NCI-H1048 (cell line): Measurements from ENCODE around the gene ANKRD7.
"Not testable (repeated sequence)": the region's sequence is repeated elsewhere in the genome, so short reads cannot be mapped to it uniquely, and the experiment has no call there.

Source experiments
- DNase-seq: peaks from one replicate; lab custom pipeline; 2025; lab: John Stamatoyannopoulos, UW

Gene ANKRD7

DNA sequence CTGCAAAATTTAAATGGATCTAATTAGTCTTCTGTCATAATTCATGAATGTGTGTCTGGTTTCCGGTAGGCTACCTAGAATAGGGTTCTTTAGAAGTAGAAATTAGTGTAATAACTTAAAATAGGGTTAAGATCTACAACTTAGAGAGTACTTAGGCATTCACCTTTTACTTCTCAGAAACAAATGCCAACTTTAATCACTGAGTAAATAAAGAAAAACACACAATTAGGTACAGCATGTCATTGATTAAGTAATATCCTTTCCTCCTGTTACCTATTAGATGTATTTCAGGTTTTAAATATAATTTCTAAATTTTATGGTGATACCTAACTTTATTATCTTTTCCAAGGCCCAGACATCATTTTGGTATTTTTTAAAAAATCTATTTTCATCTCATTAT is 9.3 kb downstream of the ANKRD7 start:
- DNase-seq, result no peak

- no peak for DNase-seq
These were observed 14.5 kb downstream of the ANKRD7 start for GRCh38 chr7:118239014-118239413.

- DNase-seq, result not testable (repeated sequence)
These were observed 15.8 kb downstream of the ANKRD7 start for GRCh38 chr7:118240320-118240719.

DNA sequence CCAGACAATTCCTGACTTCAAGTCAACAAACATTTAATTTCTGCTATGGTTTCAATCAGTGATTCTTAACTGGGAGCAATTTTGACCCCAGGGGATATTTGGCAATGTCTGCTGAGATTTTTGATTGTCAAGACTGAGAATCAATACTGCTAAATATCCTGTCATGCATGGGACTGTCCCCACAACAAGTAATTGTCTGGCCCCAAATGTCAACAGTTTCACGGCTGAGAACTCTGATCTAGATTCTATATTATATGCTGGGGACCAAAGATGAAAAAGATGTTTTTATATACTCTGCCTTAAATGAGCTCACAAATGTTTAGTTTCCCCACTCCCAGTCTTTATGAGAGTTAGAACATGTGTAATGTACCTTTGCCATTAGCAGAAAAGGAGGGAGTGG is 19.2 kb downstream of the ANKRD7 start:
- no peak for DNase-seq

DNA sequence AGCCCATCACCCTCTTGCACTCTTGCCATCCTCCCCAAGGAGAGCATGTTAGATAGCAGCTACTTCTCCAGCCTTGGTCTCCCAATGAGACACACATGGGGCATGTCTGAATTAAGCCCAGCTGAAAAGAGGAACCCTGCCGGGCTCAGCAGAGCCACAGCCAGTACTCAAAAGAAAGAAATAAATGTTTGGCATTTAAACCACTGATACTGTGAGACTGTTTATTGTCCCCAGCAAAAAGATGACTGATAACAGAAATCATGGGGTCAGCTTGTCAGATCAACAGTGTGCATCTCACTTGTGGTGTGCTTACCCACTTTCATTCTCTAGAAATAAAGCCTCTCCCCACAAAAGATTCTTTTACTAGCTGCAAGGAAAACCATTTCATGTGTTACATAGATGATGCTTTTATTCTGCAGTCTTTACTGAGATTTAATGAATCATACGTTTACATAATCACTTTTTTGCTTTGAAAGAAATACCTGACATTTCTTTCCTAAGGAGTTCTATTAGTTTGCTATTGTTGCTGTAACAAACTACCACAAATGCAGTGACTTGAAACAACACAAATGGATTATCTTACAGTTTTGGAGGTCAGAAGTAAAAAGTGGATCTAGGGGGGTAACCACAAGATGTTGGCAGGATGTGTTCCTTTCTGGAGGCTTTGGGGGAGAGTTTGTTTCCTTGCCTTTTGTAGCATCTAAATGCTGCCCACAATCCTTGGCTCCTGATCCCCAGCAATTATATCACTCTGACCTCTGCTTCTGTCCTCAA is 20.9 kb downstream of the ANKRD7 start:
- no peak for DNase-seq

GRCh38 chr7:118250860-118251494 is 26.5 kb downstream of the ANKRD7 start:
- no peak for DNase-seq

- no peak for DNase-seq
These were observed 27.6 kb downstream of the ANKRD7 start for GRCh38 chr7:118252087-118252486.

DNA sequence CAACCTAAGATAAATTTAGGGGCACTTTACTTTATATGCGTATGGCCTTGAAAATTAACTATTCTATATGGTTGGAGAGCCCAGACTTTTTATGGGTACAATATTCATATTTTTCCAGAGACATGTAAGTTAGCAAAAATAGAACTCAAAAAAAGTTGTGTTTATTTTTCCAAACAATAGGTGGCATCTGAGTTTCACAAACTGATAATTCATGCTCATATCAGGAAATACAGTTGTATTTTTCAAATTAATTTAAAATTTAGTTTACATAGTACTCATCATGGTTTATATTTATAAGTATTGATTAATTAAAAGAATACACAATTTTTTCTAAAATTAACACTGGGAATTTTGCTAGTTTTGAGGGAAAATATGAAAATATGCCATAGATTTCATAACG is 34.6 kb downstream of the ANKRD7 start:
- no peak for DNase-seq

DNA sequence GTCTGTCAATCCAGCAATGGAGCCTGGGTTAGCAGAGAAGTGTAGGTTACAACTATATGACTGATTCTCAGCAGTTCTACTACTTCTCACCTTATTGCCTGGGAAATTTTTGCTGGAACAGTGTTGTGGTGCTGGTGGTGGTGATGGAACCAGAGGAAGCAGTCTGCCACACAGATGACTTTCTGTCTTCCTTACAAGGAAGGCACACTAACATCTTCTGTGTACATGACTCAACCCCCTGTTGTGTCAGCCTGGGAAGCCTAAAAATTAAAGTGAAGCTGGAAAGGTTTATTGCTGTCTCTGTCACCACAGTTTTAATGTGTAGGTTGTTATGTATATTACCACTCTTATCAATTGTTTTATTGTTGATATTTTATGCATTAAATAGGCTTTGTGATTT is 40.3 kb downstream of the ANKRD7 start:
- no peak for DNase-seq

- DNase-seq, result no peak
These were observed 56.0 kb downstream of the ANKRD7 start for GRCh38 chr7:118280319-118281012.

- DNase-seq, result no peak
These were observed 56.7 kb downstream of the ANKRD7 start for GRCh38 chr7:118281196-118281595.

DNA sequence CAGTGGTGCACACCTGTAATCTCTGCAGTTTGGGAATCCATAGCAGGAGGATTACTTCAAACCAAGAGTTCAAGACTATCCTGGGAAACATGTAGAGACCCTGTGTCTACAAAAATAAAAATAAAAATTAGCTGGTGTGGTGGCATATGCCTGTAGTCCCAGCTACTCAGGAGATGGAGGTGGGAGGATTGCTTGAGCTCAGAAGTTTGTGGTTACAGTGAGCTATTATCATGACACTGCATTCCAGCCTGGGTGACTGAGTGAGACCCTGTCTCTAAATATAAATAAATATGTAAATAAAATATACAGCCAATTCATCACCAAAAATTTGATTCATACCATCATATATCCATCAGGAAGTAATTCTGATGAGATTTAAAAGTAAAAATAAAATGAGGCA is 60.9 kb downstream of the ANKRD7 start:
- DNase-seq, result no peak

DNA sequence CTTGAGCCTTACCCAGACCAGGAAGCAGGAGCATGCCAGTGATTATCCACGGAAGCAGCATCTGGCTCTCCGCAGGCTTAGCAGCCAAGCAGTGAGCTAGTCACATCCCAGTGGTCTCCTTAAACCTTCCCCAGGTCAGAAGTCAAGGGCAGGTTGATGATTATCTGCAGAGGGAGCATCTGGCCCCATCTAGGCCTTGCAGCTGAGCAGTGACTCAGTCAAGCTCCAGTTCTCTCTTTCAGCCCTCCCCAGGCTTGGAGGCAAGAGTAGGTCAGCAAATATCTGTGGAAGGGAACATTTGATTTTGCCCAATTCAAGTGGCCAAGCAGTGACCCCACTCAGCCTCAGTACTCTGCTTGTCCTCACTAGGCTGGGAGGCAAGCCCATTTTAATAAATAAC is 61.6 kb downstream of the ANKRD7 start:
- DNase-seq, result no peak

- DNase-seq, result no peak
These were observed 63.6 kb downstream of the ANKRD7 start for GRCh38 chr7:118288098-118288497.

- no peak for DNase-seq
These were observed 65.0 kb downstream of the ANKRD7 start for GRCh38 chr7:118289476-118289875.
